GM19240 (cell line): Measurements from ENCODE around the gene ARGLU1.
"Not testable (repeated sequence)": the region's sequence is repeated elsewhere in the genome, so short reads cannot be mapped to it uniquely, and the experiment has no call there.

ENCODE experiments used
- DNase-seq: peaks from one replicate; pipeline ENCODE4 v3.0.0; 2011; ENCODE audit warnings: low spot score; ENCODE audit not compliant: insufficient read length

Gene ARGLU1, protein sequence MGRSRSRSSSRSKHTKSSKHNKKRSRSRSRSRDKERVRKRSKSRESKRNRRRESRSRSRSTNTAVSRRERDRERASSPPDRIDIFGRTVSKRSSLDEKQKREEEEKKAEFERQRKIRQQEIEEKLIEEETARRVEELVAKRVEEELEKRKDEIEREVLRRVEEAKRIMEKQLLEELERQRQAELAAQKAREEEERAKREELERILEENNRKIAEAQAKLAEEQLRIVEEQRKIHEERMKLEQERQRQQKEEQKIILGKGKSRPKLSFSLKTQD

DNA sequence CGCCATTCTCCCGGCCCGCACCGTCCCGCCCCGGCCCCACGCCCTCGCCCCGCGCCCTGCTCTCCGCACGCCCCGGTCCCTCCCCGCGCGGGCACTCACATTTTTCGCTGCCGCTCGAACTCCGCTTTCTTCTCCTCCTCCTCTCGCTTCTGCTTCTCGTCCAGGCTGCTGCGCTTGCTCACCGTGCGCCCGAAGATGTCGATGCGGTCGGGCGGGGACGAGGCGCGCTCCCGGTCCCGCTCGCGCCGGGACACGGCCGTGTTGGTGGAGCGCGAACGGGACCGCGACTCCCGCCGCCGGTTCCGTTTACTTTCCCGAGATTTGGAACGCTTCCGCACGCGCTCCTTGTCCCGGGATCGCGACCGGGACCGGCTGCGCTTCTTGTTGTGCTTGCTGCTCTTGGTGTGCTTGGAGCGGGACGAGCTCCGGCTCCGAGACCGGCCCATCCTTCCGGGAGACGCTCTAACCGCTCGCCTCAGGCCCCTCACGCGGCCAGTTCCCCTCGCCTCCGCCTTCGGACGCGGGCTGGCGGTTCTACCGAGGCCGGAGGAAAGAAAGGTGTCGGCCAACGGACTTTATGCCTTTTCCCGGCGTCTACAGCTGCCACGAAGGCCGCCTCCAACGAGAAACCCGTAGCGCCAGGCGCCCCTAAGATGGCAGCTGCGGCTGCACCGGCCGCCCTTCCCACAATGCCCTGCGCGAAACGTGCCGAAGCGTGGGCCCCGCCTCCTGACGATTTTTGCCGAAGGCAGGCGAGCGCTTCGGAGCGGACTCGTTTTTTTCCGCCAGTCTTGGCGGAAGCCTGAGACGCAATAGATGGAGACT is at the start of gene ARGLU1:
Gene ARGLU1, minus strand, starts transcription at position 664 of the 825 bp plus-strand sequence. Its CDS starts 218 bp downstream, at position 446.
- peak; percentile 55 for DNase-seq

- DNase-seq: no peak
These were observed 49.6 kb upstream of the ARGLU1 start for GRCh38 chr13:106617561-106617960.

- DNase-seq: no peak
These were observed 48.8 kb upstream of the ARGLU1 start for GRCh38 chr13:106616729-106617128.

- DNase-seq: no peak
These were observed 46.9 kb upstream of the ARGLU1 start for GRCh38 chr13:106614874-106615273.

DNA sequence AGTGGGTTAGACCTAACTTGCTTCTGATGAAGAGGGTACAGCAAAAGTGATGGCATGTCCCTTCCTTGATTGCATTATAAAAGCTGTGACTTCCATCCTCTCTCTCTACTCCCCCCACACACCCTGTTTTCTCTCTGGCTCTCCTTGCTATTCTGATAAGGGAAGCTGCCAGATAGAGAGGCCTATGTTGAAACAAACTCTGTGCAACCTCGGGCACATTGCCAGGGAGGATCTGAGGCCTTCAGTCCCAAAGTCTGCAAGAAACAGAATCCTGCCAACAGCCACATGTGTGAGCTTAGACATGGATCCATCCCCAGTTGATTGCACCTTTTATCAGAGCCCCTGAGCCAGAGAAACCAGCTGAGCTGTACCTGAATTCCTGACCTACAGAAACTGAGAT is 44.8 kb upstream of the ARGLU1 start:
- no peak for DNase-seq

DNA sequence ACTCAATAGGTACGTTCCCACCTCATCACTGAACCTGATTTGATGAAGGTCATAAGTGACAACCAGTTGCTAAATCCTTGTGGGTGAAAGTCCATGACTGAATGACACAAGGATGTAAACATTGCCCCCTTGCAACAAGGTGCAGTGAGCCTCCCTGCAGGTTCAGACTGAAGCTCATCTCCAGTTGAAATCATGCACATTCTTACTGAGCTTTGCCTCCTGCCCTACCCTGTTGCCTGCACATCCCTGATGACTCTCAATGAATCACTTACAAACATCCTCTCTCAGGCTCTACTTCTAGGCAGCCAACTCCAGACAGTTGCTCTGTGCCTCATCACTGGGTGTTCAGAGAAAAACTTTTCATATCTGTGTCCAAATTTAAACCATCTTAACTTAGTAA is 42.5 kb upstream of the ARGLU1 start:
- DNase-seq: no peak

DNA sequence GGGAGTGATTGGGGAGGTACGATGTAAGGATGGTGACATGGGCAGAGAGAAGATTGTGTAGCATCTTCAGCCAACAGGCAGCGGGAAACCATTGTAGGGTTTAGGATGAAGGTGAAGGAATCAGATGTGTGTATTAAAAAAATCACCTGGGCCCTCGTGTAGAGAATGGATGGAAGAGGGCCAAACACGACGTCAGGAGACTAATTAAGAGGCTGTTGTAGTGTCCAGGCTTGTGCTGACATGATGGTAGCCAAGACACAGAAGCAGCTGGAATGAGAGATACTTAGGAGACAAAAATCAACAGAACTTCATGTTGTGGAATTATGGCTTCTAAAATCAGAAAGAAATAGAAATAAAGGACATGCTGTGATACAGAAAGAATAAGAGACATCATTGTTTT is 41.2 kb upstream of the ARGLU1 start:
- DNase-seq: no peak

GRCh38 chr13:106603546-106603945 is 35.6 kb upstream of the ARGLU1 start:
- DNase-seq: no peak

GRCh38 chr13:106602178-106602577 is 34.2 kb upstream of the ARGLU1 start:
- DNase-seq: no peak

GRCh38 chr13:106601489-106601888 is 33.6 kb upstream of the ARGLU1 start:
- DNase-seq: no peak

DNA sequence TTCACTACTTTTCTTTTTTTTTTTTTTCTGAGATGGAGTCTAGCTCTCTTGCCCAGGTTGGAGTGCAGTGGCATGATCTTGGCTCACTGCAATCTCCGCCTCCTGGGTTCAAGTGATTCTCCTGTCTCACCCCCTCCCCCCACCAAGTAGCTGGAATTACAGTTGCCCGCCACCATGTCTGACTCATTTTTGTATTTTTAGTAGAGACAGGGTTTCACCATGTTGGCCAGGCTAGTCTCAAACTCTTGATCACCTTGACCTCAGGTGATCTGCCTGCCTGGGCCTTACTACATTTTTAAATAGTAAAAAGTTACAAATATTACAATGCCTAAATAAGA is 32.8 kb upstream of the ARGLU1 start:
- DNase-seq: not testable (repeated sequence)

DNA sequence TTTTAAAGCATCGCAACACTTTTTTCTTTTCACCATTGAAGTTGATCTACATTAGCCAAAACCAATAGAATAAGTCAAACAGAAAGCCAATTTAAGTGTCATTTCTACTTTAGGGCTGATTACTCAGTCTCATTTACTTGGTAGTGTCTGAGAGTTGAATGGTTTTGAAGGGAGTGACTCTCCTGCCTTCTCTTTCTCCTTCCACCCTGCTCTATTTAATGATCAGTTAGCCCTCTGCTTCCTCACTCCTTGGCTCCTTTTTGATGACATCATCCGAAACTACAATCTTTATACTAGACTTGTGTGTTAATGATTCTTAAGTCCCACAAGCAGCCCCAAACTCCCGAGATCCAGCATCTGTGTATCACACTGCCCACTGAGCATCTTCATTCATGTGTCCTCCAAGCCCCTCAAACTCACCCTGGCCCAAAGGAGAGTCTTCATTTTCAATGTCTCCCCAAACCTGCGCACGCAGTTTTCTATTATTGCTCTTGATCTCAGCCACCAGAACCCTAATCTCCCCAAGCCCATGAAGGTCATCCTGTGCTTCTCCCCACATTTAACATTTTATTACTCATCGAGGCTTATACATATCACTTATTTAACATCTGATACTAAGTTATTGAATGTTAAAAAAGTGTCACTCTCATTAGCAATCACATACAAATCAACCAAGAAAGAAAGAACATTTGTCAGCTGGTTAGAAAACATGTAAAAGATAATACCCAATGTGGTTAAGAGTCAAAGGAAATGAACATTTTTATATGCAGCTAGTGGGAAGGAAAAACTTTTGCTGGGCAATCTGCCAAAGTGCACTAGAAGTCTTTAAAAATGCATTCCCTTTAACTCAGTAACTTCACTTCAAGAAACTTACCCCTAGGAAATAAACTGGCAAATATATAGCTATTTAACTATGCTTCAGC is 32.2 kb upstream of the ARGLU1 start:
- no peak for DNase-seq

DNA sequence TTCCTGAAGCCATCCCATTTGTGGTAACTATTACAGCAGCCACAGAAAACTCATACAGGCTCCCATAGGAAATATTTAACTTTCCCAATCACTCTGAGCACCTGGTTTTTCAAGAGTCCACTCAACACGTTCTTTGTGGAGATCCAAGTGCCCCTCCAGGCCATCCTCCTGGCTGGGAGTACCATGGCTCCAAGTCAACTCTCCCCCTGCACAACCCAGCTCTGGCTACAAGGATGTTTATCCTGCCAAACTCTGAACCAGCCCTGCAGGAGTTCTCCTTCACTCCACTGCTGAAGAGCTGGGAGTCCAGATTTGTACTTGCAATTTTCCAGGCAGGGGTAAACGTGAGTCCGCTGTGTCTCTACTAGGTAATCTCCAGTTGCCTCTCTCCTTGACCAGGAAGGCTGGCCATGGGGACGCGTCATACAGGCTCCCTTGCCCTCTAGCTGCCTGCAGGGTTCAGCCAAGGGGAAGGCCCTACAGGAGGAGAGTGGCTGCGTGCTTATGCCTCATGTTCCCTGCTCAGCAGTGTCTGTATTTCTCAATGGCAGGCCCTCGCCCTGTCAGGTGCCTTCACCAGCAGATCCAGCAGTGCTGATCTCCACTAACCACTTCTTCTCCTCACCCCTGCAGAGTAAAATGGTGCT is 29.9 kb upstream of the ARGLU1 start:
- DNase-seq: no peak

DNA sequence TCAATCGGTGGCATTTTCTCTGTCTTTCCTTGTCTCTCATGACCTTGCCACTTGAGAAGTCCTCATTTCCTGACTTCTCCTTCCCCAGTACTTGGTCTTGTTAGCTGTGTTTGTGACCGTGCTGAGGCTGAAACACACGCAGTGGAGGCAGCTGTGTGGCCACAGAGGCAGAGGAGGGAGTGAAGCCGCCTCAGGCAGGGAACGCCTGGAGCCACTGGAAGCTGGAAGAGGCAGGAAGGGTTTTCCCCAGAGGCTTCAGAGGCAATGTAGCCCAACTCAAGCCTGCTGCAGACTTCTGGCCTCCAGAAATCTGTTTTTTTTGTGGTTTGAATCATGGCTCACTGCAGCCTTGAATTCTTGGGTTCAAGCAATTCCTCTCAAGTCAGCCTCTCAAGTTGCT is 29.2 kb upstream of the ARGLU1 start:
- DNase-seq: no peak

DNA sequence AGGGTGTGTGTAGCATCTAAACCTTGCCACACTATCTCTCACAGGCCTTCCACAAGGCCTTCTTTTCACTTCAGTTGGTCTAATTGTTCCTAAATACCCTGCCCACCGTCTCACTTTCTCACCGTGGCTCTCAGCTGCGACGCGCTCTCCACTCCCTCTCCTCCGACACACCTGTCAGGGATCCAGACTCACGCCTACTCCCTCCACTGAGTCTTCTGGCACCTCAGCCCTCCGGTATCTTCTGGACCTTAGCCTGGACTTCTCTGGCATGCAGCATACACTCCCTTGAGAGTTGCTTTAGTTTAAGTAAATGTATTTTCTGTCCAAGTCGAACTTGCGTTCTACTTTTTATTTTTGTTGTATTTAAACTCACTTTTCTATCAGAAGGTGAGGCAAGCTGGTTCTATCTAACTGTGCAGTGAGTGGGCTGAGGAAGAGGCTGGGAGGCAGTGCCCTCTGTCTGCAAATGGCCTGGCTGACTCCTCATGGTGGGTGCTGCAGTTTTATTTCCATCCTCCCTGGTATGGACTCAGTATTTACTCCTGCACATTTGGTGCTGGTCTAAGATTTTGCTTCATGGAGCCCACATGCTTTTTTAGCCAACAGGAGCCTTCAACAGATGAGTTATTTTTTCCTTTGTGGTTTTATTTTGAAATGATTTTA is 28.5 kb upstream of the ARGLU1 start:
- no peak for DNase-seq

GRCh38 chr13:106595625-106596024 is 27.7 kb upstream of the ARGLU1 start:
- no peak for DNase-seq

DNA sequence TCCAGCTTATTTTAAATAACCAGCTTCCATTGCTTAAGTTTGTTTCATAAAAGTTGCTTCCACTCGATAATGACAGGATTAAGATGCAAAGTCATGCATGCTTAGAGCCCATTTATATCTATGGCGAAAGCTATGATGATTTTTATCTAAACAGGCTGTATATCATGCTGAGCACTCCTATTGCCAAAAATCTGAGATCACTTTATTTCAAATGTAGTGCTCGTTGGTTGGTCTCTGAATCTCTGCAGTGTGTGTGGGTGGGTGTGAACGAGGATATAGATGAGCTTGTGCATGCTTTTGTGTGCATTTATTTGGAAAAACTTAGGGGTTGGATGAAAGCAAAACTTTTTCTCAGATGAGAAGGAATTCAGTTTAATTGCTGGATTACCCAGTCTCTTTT is 27.0 kb upstream of the ARGLU1 start:
- no peak for DNase-seq

- no peak for DNase-seq
These were observed 25.2 kb upstream of the ARGLU1 start for GRCh38 chr13:106593132-106593531.

GRCh38 chr13:106591299-106591698 is 23.4 kb upstream of the ARGLU1 start:
- no peak for DNase-seq

DNA sequence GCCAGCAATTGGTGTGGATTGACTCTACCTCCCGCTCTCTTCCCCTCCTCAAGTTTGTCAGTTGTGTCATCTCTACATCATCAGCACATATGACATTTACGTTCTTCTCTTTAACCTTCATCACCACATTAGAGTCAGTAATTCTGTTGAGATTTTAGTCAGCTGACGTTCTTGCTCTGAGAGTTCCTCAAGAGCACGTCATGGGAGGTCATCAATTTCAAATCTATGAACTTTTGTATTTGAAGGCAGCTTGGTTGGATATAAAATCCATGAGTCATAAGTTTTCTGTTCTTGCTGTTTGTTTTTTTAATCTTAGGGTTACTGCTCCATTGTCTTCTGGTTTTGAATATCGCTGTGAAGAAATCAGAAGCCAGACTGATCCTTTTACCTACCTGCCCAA is 21.8 kb upstream of the ARGLU1 start:
- no peak for DNase-seq

DNA sequence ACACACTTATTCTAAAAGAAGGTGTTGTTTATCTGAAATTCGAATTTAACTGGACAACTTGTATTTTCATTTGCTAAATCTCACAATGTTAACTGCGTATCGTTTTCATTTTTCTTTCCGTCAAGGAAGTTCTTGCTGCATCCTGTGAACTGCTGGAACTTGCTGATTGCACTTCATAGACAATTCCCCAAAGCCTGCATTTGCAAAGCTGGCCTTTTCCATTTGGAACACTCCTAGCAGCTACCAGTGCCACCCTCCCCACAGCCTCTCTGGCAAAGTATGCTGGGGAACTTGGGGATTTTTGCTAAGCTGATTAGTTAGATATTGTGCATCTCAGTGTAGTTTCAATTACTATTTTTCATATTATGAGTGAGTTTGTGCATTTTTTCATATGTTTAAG is 20.4 kb upstream of the ARGLU1 start:
- DNase-seq: no peak
